Smooth muscle cell (in vitro differentiated cells): ENCODE results near the gene TIAM2. TPM values are rescaled to one million over a fixed set of nuclear protein-coding genes. Genes with fewer than 3 reads are reported as not detected.

Experiments used
- DNase-seq: peaks from one replicate; lab custom pipeline; 2025; ENCODE audit not compliant: unreplicated experiment; lab: John Stamatoyannopoulos, UW
- H2AFZ ChIP-seq: fragments of 200-600 bp; sonication (generic); 2 replicates; pipeline ENCODE4 v1.6.0; 2016; ENCODE audit warnings: antibody characterized with exemption, low read depth, mild to moderate bottlenecking
- H3F3A ChIP-seq: fragments of 200-600 bp; sonication (generic); 2 replicates; pipeline ENCODE4 v1.6.0; 2017; ENCODE audit warnings: antibody characterized with exemption, low read depth
- H3K27ac ChIP-seq: fragments of 200-600 bp; sonication (generic); 2 replicates; pipeline ENCODE4 v1.5.1; 2016; ENCODE audit warnings: low read depth, mild to moderate bottlenecking
- H3K27me3 ChIP-seq: fragments of 200-600 bp; sonication (generic); 2 replicates; pipeline ENCODE4 v1.6.1; 2016; ENCODE audit warnings: low read depth, mild to moderate bottlenecking
- H3K36me3 ChIP-seq: fragments of 200-600 bp; sonication (generic); 2 replicates; pipeline ENCODE4 v1.5.1; 2016; ENCODE audit warnings: low read depth
- H3K4me1 ChIP-seq: fragments of 200-600 bp; sonication (generic); 2 replicates; pipeline ENCODE4 v1.5.1; 2016; ENCODE audit warnings: low read depth
- H3K4me2 ChIP-seq: fragments of 200-600 bp; sonication (generic); 2 replicates; pipeline ENCODE4 v1.6.0; 2016; ENCODE audit warnings: mild to moderate bottlenecking
- H3K4me3 ChIP-seq: fragments of 200-600 bp; sonication (generic); 2 replicates; pipeline ENCODE4 v1.5.1; 2016; ENCODE audit warnings: mild to moderate bottlenecking
- H3K79me2 ChIP-seq: fragments of 200-600 bp; sonication (generic); 2 replicates; pipeline ENCODE4 v1.6.0; 2016; ENCODE audit warnings: low read depth, mild to moderate bottlenecking
- H3K9ac ChIP-seq: fragments of 200-600 bp; sonication (generic); 2 replicates; pipeline ENCODE4 v1.6.0; 2016; ENCODE audit warnings: low read depth
- H3K9me3 ChIP-seq: fragments of 200-600 bp; sonication (generic); replicated peaks from 2 replicates; pipeline ENCODE4 v1.5.1; 2016; ENCODE audit warnings: low read depth
- H4K20me1 ChIP-seq: fragments of 200-600 bp; sonication (generic); 2 replicates; pipeline ENCODE4 v1.6.0; 2016; ENCODE audit warnings: low read depth
- WGBS: methylation state at CpG from one replicate; pipeline ENCODE4 v1.1.7; 2016; ENCODE audit warnings: low lambda C conversion rate; 5-methylcytosine and 5-hydroxymethylcytosine counted together
- polyA plus RNA-seq: library from polyadenylated mRNA; unstranded; fragments of >200 nt; fragmentation: Nextera tagmentation; extraction: Ambion mirVana; gene quantifications from 2 replicates; pipeline ENCODE4 v1.2.1, GENCODE V29; 2016
- total RNA-seq: library from RNA; depleted of rRNA; stranded (reverse); fragments of >200 nt; gene quantifications from 2 replicates; pipeline ENCODE4 v1.2.3, GENCODE V29; 2014
- TF ChIP-seq, protein P1 (sequence below): fragments of 200-600 bp; sonication (generic); IDR thresholded peaks from 2 replicates; pipeline ENCODE4 v1.5.1; 2017; ENCODE audit warnings: borderline replicate concordance, mild to moderate bottlenecking, antibody characterized with exemption; ENCODE audit not compliant: insufficient read depth, poor library complexity, severe bottlenecking

TIAM2 gene
- total and polyA plus RNA-seq, 2 experiments from 2014 or later: 13.1 to 24.9 TPM

DNA sequence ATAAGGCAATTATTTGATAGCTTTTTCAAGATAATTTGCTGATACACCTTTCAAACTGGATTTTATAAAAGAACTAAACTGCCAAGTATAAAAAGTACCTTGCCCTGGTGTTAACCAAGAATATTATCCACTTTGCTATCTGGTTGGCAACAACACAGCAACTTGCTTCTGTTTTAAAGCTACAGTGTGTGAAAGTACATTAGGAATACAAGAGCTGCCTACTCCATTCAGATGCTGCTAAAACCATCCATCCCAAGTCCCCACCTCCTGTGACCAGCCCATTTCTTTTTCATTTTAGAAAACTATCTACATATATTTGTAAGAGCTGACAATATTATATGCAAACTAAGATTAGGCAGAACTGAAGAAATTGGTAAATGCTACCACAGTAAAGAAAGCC is 281.5 kb downstream of the TIAM2 start:
- peaks cover under 1% of the 10 kb centered on the region for H3K36me3 ChIP-seq
- H3K9me3 ChIP-seq: no peaks in the 10 kb centered on the region
- H3K4me2 ChIP-seq: peak overlapping the region; percentile 59
- DNase-seq: no peak
- H3K4me1 ChIP-seq: peaks cover 45% of the 10 kb centered on the region
- H3F3A ChIP-seq: peaks cover 30% of the 10 kb centered on the region
- TF ChIP-seq, protein P1, sequence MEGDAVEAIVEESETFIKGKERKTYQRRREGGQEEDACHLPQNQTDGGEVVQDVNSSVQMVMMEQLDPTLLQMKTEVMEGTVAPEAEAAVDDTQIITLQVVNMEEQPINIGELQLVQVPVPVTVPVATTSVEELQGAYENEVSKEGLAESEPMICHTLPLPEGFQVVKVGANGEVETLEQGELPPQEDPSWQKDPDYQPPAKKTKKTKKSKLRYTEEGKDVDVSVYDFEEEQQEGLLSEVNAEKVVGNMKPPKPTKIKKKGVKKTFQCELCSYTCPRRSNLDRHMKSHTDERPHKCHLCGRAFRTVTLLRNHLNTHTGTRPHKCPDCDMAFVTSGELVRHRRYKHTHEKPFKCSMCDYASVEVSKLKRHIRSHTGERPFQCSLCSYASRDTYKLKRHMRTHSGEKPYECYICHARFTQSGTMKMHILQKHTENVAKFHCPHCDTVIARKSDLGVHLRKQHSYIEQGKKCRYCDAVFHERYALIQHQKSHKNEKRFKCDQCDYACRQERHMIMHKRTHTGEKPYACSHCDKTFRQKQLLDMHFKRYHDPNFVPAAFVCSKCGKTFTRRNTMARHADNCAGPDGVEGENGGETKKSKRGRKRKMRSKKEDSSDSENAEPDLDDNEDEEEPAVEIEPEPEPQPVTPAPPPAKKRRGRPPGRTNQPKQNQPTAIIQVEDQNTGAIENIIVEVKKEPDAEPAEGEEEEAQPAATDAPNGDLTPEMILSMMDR: no peak
- H4K20me1 ChIP-seq: no peaks in the 10 kb centered on the region
- peaks cover 2% of the 10 kb centered on the region for H3K79me2 ChIP-seq
- peak overlapping the region; percentile 34 for H3K27ac ChIP-seq
- H3K4me3 ChIP-seq: no peak overlapping the region
- H3K9ac ChIP-seq: no peak overlapping the region
- H2AFZ ChIP-seq: no peak overlapping the region
- H3K27me3 ChIP-seq: no peaks in the 10 kb centered on the region

DNA sequence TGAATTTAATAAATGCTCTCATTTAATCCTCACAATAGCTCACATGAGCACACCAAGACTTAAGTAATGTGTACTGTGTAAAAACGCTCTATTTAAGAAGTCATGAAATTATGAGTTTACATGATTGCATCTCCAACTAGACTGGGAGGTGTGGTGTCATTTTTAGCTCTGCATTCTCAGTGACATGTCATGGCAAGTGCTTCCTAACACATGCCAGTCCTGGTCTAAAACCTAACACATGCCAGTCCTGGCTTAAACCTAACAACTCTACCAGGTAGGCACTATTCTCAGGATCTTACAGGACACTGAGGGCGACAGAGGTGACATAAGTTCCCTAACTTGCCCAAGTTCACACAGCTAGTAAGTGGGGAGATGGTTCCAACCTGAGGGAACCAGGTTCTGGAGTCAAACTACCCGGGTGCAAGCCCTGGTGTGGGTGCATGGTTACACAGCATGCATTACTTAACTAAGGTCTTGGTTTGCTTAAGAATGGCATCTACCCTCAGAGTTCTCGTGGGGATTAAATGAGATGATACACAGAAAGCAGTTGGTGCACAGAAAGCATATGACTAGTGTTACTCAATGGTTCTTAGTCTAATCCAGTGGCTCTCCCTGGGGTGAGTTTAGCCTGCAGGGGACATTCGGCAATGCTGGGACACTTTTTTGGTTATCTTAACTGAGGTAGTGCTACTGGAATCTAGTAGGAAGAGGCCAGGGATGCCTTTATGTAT is 283.4 kb downstream of the TIAM2 start:
- Histone ChIP-seq H2AFZ (no peak overlapping the region), H3K27me3 (no peaks in the 10 kb centered on the region), H3K4me2 (no peak overlapping the region), H3K27ac (no peak overlapping the region), H3K4me1 (peaks cover 28% of the 10 kb centered on the region), H3K9ac (no peak overlapping the region), H3K79me2 (no peaks in the 10 kb centered on the region), H3K4me3 (no peak overlapping the region), H4K20me1 (no peaks in the 10 kb centered on the region), H3K9me3 (no peaks in the 10 kb centered on the region), H3F3A (peaks cover 20% of the 10 kb centered on the region), H3K36me3 (peaks cover 5% of the 10 kb centered on the region)
- 86% methylated on average over 5 of the region's 5 CpGs for WGBS
- TF ChIP-seq, protein P1: no peak
- no peak for DNase-seq

DNA sequence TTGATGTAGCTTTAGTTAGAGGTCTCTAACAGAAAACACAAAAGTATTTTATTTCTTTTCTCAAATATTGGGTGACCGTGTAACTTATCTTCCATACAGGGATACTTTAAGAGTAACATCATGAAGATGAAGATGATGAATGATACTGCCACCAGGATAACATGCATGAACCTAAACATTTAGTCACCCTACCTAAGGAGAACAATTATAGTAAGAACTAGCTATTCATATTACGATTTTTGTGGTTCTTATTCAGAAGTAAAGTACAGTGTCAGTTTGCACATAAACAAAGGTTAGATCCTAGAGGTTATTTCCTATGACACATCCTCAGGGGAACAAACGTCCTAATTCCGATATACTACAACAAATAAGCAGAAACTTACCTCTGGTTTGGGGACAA is 289.7 kb downstream of the TIAM2 start:
- Histone ChIP-seq H3K36me3 (peaks cover 16% of the 10 kb centered on the region), H2AFZ (no peak overlapping the region), H4K20me1 (no peaks in the 10 kb centered on the region), H3K27ac (no peak overlapping the region), H3K4me1 (peaks cover 6% of the 10 kb centered on the region), H3K9me3 (no peaks in the 10 kb centered on the region), H3K79me2 (no peaks in the 10 kb centered on the region), H3K4me3 (no peak overlapping the region), H3K4me2 (no peak overlapping the region), H3K27me3 (no peaks in the 10 kb centered on the region), H3F3A (no peaks in the 10 kb centered on the region), H3K9ac (no peak overlapping the region)
- TF ChIP-seq, protein P1: no peak
- 95% methylated on average over 4 of the region's 4 CpGs for WGBS
- no peak for DNase-seq

DNA sequence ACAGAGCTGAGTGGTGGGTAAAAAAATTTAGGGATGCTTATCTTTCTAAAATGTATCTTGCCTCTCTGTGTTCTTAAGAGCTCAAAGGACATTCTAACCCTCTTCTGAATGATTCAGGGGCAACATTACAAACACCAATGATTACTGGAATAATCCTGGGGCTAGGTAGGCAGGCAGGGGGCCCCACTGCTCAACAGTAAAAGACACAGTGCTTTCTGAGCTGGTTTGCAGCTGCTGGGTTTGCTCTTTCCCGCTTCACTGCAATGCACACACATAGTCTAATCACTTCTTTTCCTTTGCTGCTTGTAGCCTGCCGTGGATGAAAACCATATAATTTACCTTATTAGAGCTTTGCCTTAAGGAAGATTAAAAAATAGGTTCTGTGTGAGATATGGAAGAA is 292.6 kb downstream of the TIAM2 start:
- H3K9me3 ChIP-seq: no peaks in the 10 kb centered on the region
- no peaks in the 10 kb centered on the region for H3K27me3 ChIP-seq
- TF ChIP-seq, protein P1: no peak
- H3K9ac ChIP-seq: no peak overlapping the region
- DNase-seq: no peak
- no peak overlapping the region for H3K4me2 ChIP-seq
- H2AFZ ChIP-seq: no peak overlapping the region
- H3K79me2 ChIP-seq: no peaks in the 10 kb centered on the region
- no peaks in the 10 kb centered on the region for H4K20me1 ChIP-seq
- peaks cover 6% of the 10 kb centered on the region for H3K4me1 ChIP-seq
- 72% methylated on average over 2 of the region's 2 CpGs for WGBS
- no peaks in the 10 kb centered on the region for H3F3A ChIP-seq
- no peak overlapping the region for H3K4me3 ChIP-seq
- no peak overlapping the region for H3K27ac ChIP-seq
- H3K36me3 ChIP-seq: peaks cover 13% of the 10 kb centered on the region
